Hematopoietic multipotent progenitor cell (in vitro differentiated cells): ENCODE results near the gene WDR90. TPM values are rescaled to one million over a fixed set of nuclear protein-coding genes. Genes with fewer than 3 reads are reported as not detected.

Experiments used
- DNase-seq, 3 donors: peaks; one replicate each; pipeline ENCODE4 v3.0.0-alpha.2; 2011 to 2015; ENCODE audit warnings: low read depth in 2 of 3, low spot score in 2 of 3
- total RNA-seq: library from RNA; depleted of rRNA; stranded (reverse); fragments of >200 nt; gene quantifications from one replicate; pipeline ENCODE4 v1.2.3, GENCODE V29; 2012

The WDR90 gene
- total RNA-seq, 1 donor, result 25.9 TPM

- DNase-seq, result no peak
Measured at GRCh38 chr16:658679-659571, 9.8 kb downstream of the WDR90 start.

GRCh38 chr16:659618-660017 lies 10.5 kb downstream of the WDR90 start:
- no peak for DNase-seq

- no peak for DNase-seq
Measured at GRCh38 chr16:660132-660458, 10.9 kb downstream of the WDR90 start.

GRCh38 chr16:660459-661183 lies 11.5 kb downstream of the WDR90 start:
- DNase-seq, result peak in 2 of 3 donors; percentile 88 to 91

GRCh38 chr16:661184-661821 lies 12.1 kb downstream of the WDR90 start:
- no peak for DNase-seq

GRCh38 chr16:662095-662494 lies 12.9 kb downstream of the WDR90 start:
- DNase-seq, result no peak

GRCh38 chr16:662597-662996 lies 13.4 kb downstream of the WDR90 start:
- no peak for DNase-seq

- no peak for DNase-seq
Measured at GRCh38 chr16:666572-666971, 17.4 kb downstream of the WDR90 start.

- DNase-seq, result no peak
Measured at GRCh38 chr16:667113-667779, 18.1 kb downstream of the WDR90 start.

GRCh38 chr16:667780-668518 lies 18.8 kb downstream of the WDR90 start, which contains the start of gene RHOT2:
RHOT2 (plus strand) TSS chr16:668132; CDS start chr16:668200, 68 bp downstream.
- peak; percentile 79 to 95 (median 92) for DNase-seq

- no peak for DNase-seq
Measured at GRCh38 chr16:668519-669171, 19.5 kb downstream of the WDR90 start.

GRCh38 chr16:669666-670065 lies 20.5 kb downstream of the WDR90 start:
- no peak for DNase-seq

- no peak for DNase-seq
Measured at GRCh38 chr16:670485-671352, 21.6 kb downstream of the WDR90 start.

- DNase-seq, result no peak
Measured at GRCh38 chr16:671353-672131, 22.4 kb downstream of the WDR90 start.

- no peak for DNase-seq
Measured at GRCh38 chr16:672371-672770, 23.2 kb downstream of the WDR90 start.

- no peak for DNase-seq
Measured at GRCh38 chr16:672851-673250, 23.7 kb downstream of the WDR90 start.

- no peak for DNase-seq
Measured at GRCh38 chr16:673399-673991, 24.3 kb downstream of the WDR90 start.
